H1 (cell line): ENCODE results near the gene HACD1. TPM values are rescaled to one million over a fixed set of nuclear protein-coding genes. Genes with fewer than 3 reads are reported as not detected.

Experiments used
- CTCF ChIA-PET: fragments of 300-600 bp; sonication (Branson Sonifier 250); formaldehyde crosslinking; loops from one replicate; lab custom pipeline; 2021; ENCODE audit not compliant: partially characterized antibody; lab: Charles Lee
- POLR2A ChIA-PET: fragments of 300-600 bp; sonication (Branson Sonifier 250); formaldehyde crosslinking; loops from one replicate; lab custom pipeline; 2021; ENCODE audit warnings: inconsistent platforms; ENCODE audit not compliant: partially characterized antibody; lab: Charles Lee
- DNase-seq, 2 experiments: peaks; one replicate each; pipeline versions ENCODE4 v3.0.0 to v3.0.0-alpha.2; 2010 to 2022; ENCODE audit warnings: low spot score in 2 of 2, low read depth in 1 of 2, mixed read lengths in 1 of 2
- FAIRE-seq: peaks from 2 replicates; lab custom pipeline; 2011; peaks lifted over from hg19 to GRCh38; lab: Jason Lieb, UNC
- H2AFZ ChIP-seq: 2 replicates; pipeline ENCODE4 v1.8.1; 2012; ENCODE audit warnings: low read length, inconsistent platforms
- H2AK5ac ChIP-seq: 2 replicates; pipeline ENCODE4 v1.6.1; 2013; ENCODE audit warnings: low read depth, low read length
- H2BK120ac ChIP-seq: replicated peaks from 2 replicates; pipeline ENCODE3; 2013; ENCODE audit warnings: low read depth, low read length, inconsistent platforms
- H2BK12ac ChIP-seq: 2 replicates; pipeline ENCODE4 v1.6.1; 2013; ENCODE audit warnings: low read depth, low read length
- H2BK15ac ChIP-seq: 2 replicates; pipeline ENCODE4 v1.6.1; 2013; ENCODE audit warnings: low read length
- H2BK20ac ChIP-seq: 2 replicates; pipeline ENCODE4 v1.6.1; 2013; ENCODE audit warnings: low read length
- H2BK5ac ChIP-seq: 2 replicates; pipeline ENCODE4 v1.6.1; 2013; ENCODE audit warnings: low read depth, low read length
- H3K14ac ChIP-seq: 2 replicates; pipeline ENCODE4 v1.6.1; 2013; ENCODE audit warnings: inconsistent platforms; ENCODE audit not compliant: insufficient read length
- H3K18ac ChIP-seq: 2 replicates; pipeline ENCODE4 v1.6.1; 2013; ENCODE audit warnings: low read length; ENCODE audit errors: extremely low read depth
- H3K23ac ChIP-seq: 2 replicates; pipeline ENCODE4 v1.6.1; 2013; ENCODE audit warnings: inconsistent platforms; ENCODE audit not compliant: insufficient read length
- H3K23me2 ChIP-seq: 2 replicates; pipeline ENCODE4 v1.6.1; 2013; ENCODE audit warnings: low read depth, low read length
- H3K27ac ChIP-seq: 2 replicates; pipeline ENCODE4 v1.6.1; 2011; ENCODE audit warnings: low read depth, low read length, inconsistent platforms
- H3K27me3 ChIP-seq, 4 experiments: replicated peaks in 1 of 4; 1 replicate in 1 of 4; 2 replicates in 3 of 4; pipeline versions ENCODE4 v1.6.1 to v1.8.1; 2011 to 2013; ENCODE audit warnings: low read length in 3 of 4, mild to moderate bottlenecking in 3 of 4, inconsistent platforms in 2 of 4, mixed read lengths in 2 of 4, moderate library complexity in 1 of 4; ENCODE audit not compliant: control insufficient read depth in 3 of 4, insufficient read depth in 3 of 4; ENCODE audit errors: extremely low read depth in 1 of 4
- H3K36me3 ChIP-seq, 4 experiments: 2 replicates each; pipeline versions ENCODE4 v1.6.1 to v1.8.1; 2011 to 2013; ENCODE audit warnings: mild to moderate bottlenecking in 4 of 4, low read length in 3 of 4, moderate library complexity in 2 of 4, control low read depth in 1 of 4, inconsistent platforms in 1 of 4; ENCODE audit not compliant: insufficient read depth in 4 of 4, control insufficient read depth in 2 of 4
- H3K4ac ChIP-seq: replicated peaks from 2 replicates; pipeline ENCODE3; 2013; ENCODE audit warnings: low read length, low read depth, mixed read lengths, inconsistent platforms; ENCODE audit not compliant: insufficient read length
- H3K4me1 ChIP-seq, 4 experiments: replicated peaks in 1 of 4; 1 replicate in 1 of 4; 2 replicates in 3 of 4; pipeline versions ENCODE4 v1.6.1 to v1.8.1; 2011 to 2013; ENCODE audit warnings: low read length in 3 of 4, inconsistent platforms in 2 of 4, mixed read lengths in 1 of 4; ENCODE audit not compliant: insufficient read depth in 4 of 4, control insufficient read depth in 3 of 4
- H3K4me2 ChIP-seq, 2 experiments: 2 replicates each; pipeline versions ENCODE4 v1.6.1 to v1.8.1; 2011 to 2013; ENCODE audit warnings: low read depth in 2 of 2, low read length in 2 of 2, control low read depth in 1 of 2, inconsistent platforms in 1 of 2, mild to moderate bottlenecking in 1 of 2; ENCODE audit not compliant: insufficient read depth in 1 of 2
- H3K4me3 ChIP-seq, 4 experiments: fragments of 200-600, 300-600 bp in 1 of 4; sonication (generic), shearing (Covaris generic), sonication (Bioruptor Twin) in 1 of 4; 2 replicates each; pipeline versions ENCODE4 v1.5.1 to v1.8.1; 2011 to 2016; ENCODE audit warnings: low read length in 4 of 4, low read depth in 3 of 4, control low read depth in 2 of 4, inconsistent platforms in 2 of 4, mild to moderate bottlenecking in 2 of 4, mixed read lengths in 1 of 4, moderate library complexity in 1 of 4; ENCODE audit not compliant: insufficient read depth in 2 of 4; ENCODE audit errors: extremely low read depth in 1 of 4
- H3K56ac ChIP-seq: replicated peaks from 2 replicates; pipeline ENCODE3; 2013; ENCODE audit warnings: low read depth, mild to moderate bottlenecking, mixed read lengths, low read length, inconsistent platforms; ENCODE audit not compliant: insufficient read length
- H3K79me1 ChIP-seq: 2 replicates; pipeline ENCODE4 v1.6.1; 2013; ENCODE audit warnings: low read depth, low read length, control low read depth
- H3K79me2 ChIP-seq, 2 experiments: 2 replicates each; pipeline versions ENCODE4 v1.6.1 to v1.8.1; 2012 to 2013; ENCODE audit warnings: low read length in 2 of 2, mild to moderate bottlenecking in 2 of 2, inconsistent platforms in 1 of 2; ENCODE audit not compliant: insufficient read depth in 2 of 2, control insufficient read depth in 1 of 2
- H3K9ac ChIP-seq, 4 experiments: replicated peaks in 1 of 4; 1 replicate in 1 of 4; 2 replicates in 3 of 4; pipeline versions ENCODE4 v1.6.1 to v1.8.1; 2011 to 2013; ENCODE audit warnings: low read depth in 3 of 4, low read length in 3 of 4, control low read depth in 2 of 4, mild to moderate bottlenecking in 2 of 4, moderate library complexity in 2 of 4, inconsistent platforms in 1 of 4; ENCODE audit errors: extremely low read depth in 1 of 4
- H3K9me3 ChIP-seq, 2 experiments: 2 replicates each; pipeline versions ENCODE4 v1.6.1 to v1.8.1; 2012 to 2013; ENCODE audit warnings: mild to moderate bottlenecking in 2 of 2, moderate library complexity in 2 of 2, control low read depth in 1 of 2, inconsistent platforms in 1 of 2, low read depth in 1 of 2, low read length in 1 of 2, mixed read lengths in 1 of 2; ENCODE audit not compliant: insufficient read depth in 2 of 2
- H4K20me1 ChIP-seq, 2 experiments: replicated peaks in 1 of 2; 2 replicates each; pipeline versions ENCODE3 to v1.8.1; 2011 to 2013; ENCODE audit warnings: inconsistent platforms in 2 of 2, low read length in 2 of 2, mild to moderate bottlenecking in 1 of 2; ENCODE audit not compliant: insufficient read depth in 2 of 2, control insufficient read depth in 1 of 2
- H4K5ac ChIP-seq: 2 replicates; pipeline ENCODE4 v1.6.1; 2013; ENCODE audit warnings: low read length, low read depth, mixed read lengths, inconsistent platforms; ENCODE audit not compliant: insufficient read length
- H4K8ac ChIP-seq: 2 replicates; pipeline ENCODE4 v1.8.0; 2013; ENCODE audit warnings: mild to moderate bottlenecking, moderate library complexity, low read length, inconsistent platforms; ENCODE audit not compliant: insufficient read depth; ENCODE audit errors: extremely low read depth
- H4K91ac ChIP-seq: replicated peaks from 2 replicates; pipeline ENCODE3; 2013; ENCODE audit warnings: low read length, mixed read lengths, inconsistent platforms; ENCODE audit not compliant: insufficient read length
- ASH2L ChIP-seq: fragments of 200-600, 300-600 bp; sonication (generic); IDR thresholded peaks from one replicate; pipeline ENCODE4 v1.7.1; 2017; ENCODE audit warnings: low read length
- CHD2 ChIP-seq: IDR thresholded peaks from 2 replicates; pipeline ENCODE4 v1.6.1; 2012; ENCODE audit warnings: low read length, improper control_type of control experiment
- FOSL1 ChIP-seq: IDR thresholded peaks from 2 replicates; pipeline ENCODE4 v1.6.1; 2011; ENCODE audit warnings: mild to moderate bottlenecking, low read depth, low read length, moderate library complexity; ENCODE audit not compliant: insufficient read depth
- HDAC6 ChIP-seq: IDR thresholded peaks from one replicate; pipeline ENCODE4 v1.7.1; 2012; ENCODE audit warnings: low read depth, mild to moderate bottlenecking, inconsistent platforms, low read length, moderate library complexity
- MAFK ChIP-seq: IDR thresholded peaks from 2 replicates; pipeline ENCODE4 v1.6.1; 2012; ENCODE audit warnings: low read depth, mild to moderate bottlenecking, improper control_type of control experiment, low read length
- POLR2A ChIP-seq, 2 experiments: IDR thresholded peaks; 1 replicate in 1 of 2; 2 replicates in 1 of 2; pipeline ENCODE4 v1.6.1; 2011; ENCODE audit warnings: low read depth in 2 of 2, low read length in 2 of 2, mild to moderate bottlenecking in 2 of 2; ENCODE audit errors: control extremely low read depth in 1 of 2
- POU5F1 ChIP-seq: IDR thresholded peaks from 2 replicates; pipeline ENCODE4 v1.6.1; 2011; ENCODE audit warnings: low read depth, mild to moderate bottlenecking, low read length, moderate library complexity
- SIX5 ChIP-seq: IDR thresholded peaks from 2 replicates; pipeline ENCODE4 v1.6.1; 2011; ENCODE audit warnings: mild to moderate bottlenecking, low read depth, low read length
- SRF ChIP-seq: IDR thresholded peaks from 2 replicates; pipeline ENCODE4 v1.6.1; 2011; ENCODE audit warnings: mild to moderate bottlenecking, low read depth, low read length, moderate library complexity
- WGBS, 2 experiments: shearing (Covaris generic) in 1 of 2; methylation state at CpG; one replicate each; pipeline versions ENCODE4 v1.1.6 to v1.1.7; 2013 to 2015; ENCODE audit warnings: low lambda C conversion rate in 2 of 2, mixed read lengths in 2 of 2, inconsistent platforms in 1 of 2, low coverage in 1 of 2, missing lambda C conversion rate in 1 of 2; ENCODE audit not compliant: insufficient replicate concordance in 2 of 2, insufficient coverage in 1 of 2, insufficient read length in 1 of 2; ENCODE audit errors: extremely low coverage in 1 of 2, missing lambda C conversion rate in 1 of 2; 5-methylcytosine and 5-hydroxymethylcytosine counted together
- polyA plus RNA-seq, 7 experiments: library from polyadenylated mRNA; depleted of rRNA in 3 of 7; stranded (reverse) in 5 of 7; unstranded in 2 of 7; fragments of >200 nt in 5 of 7; fragments of 200-250 nt in 2 of 7; gene quantifications; 1 replicate in 5 of 7; 2 replicates in 1 of 7; 4 replicates in 1 of 7; pipeline versions ENCODE4 v1.2.1 to v1.2.3, GENCODE V29; 2011 to 2013; ENCODE audit warnings: missing spikeins in 2 of 7, mixed read lengths in 2 of 7
- total RNA-seq: library from RNA; stranded (reverse); fragmentation: NEBNext Ultra II Directional; extraction: Animal tissue kit (Norgen Biotek cat#: 25700); gene quantifications from 2 replicates; pipeline ENCODE4 v1.2.1, GENCODE V29; 2021
- TF ChIP-seq, protein P1 (sequence below): IDR thresholded peaks from 2 replicates; pipeline ENCODE4 v1.6.1; 2012; ENCODE audit warnings: inconsistent platforms

Gene HACD1
- total and polyA plus RNA-seq, 2 of the 8 experiments (the other 6 are each of a cell fraction or from before 2014, with no cell fraction given): 18.7 to 30.8 TPM

DNA sequence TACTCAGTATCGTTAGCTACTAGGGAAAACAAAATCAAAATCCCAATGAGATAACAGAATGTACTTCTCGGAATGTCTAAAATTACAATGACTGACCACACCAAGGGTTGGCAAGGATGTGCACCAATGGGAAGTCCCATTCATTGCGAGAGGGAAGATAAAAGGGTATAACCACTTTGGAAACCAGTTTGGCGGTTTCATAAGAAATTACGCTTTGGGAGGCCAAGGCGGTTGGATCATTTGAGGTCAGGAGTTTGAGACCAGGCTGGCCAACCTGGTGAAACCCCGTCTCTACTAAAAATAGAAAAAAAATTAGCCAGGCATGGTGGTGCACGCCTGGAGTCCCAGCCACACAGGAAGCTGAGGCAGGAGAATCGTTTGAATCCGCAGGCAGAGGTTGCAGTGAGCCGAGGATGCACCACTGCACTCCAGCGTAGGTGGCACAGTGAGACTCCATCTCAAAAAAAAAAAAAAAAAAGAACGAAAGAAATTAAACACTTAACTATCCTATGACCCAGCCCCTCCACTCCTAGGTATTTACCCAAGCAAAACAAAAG lies 7.6 kb downstream of the HACD1 start:
- no peaks in the 10 kb centered on the region for H3K9me3 ChIP-seq
- H3K79me2 ChIP-seq: no peaks in the 10 kb centered on the region
- H3K4me3 ChIP-seq: no peak overlapping the region
- H3K27me3 ChIP-seq: no peaks in the 10 kb centered on the region
- H4K20me1 ChIP-seq: no peaks in the 10 kb centered on the region
- H3K4ac ChIP-seq: no peak overlapping the region
- H4K5ac ChIP-seq: no peak overlapping the region
- POLR2A ChIA-PET: no interaction called here
- H3K27ac ChIP-seq: no peak overlapping the region
- no peak overlapping the region for H2BK120ac ChIP-seq
- H3K23me2 ChIP-seq: no peaks in the 10 kb centered on the region
- H3K79me1 ChIP-seq: no peaks in the 10 kb centered on the region
- CTCF ChIA-PET: interaction anchor here (1.2 to 1.7 kb wide), 3 partner anchors 238 to 624 kb away, joined by 3 to 5 read pairs (median 4); no protein-coding TSS in a partner anchor
- H3K4me2 ChIP-seq: no peak overlapping the region
- TF ChIP-seq, protein P1, sequence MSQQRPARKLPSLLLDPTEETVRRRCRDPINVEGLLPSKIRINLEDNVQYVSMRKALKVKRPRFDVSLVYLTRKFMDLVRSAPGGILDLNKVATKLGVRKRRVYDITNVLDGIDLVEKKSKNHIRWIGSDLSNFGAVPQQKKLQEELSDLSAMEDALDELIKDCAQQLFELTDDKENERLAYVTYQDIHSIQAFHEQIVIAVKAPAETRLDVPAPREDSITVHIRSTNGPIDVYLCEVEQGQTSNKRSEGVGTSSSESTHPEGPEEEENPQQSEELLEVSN: no peak
- TF ChIP-seq FOSL1 (no peak), POU5F1 (no peak), SIX5 (no peak), CHD2 (no peak), HDAC6 (no peak), ASH2L (no peak), SRF (no peak), MAFK (no peak), POLR2A (IDR thresholded peaks at IDR 0.05; ENCODE audit: control extremely low read depth in 1 of 2, low read depth in 2 of 2, low read length in 2 of 2) (no peak)
- no peak for FAIRE-seq
- H2BK15ac ChIP-seq: no peak overlapping the region
- no peak for DNase-seq
- no peak overlapping the region for H2AK5ac ChIP-seq
- 92% methylated on average over 12 of the region's 13 CpGs; no CpG with 5 or more reads in 1 of the 2 experiments for WGBS, 2 experiments
- H3K23ac ChIP-seq: no peak overlapping the region
- H2BK12ac ChIP-seq: no peak overlapping the region
- H4K91ac ChIP-seq: no peak overlapping the region
- H2AFZ ChIP-seq: no peak overlapping the region
- H3K4me1 ChIP-seq: no peaks in the 10 kb centered on the region
- H2BK20ac ChIP-seq: no peak overlapping the region
- H2BK5ac ChIP-seq: no peak overlapping the region
- H3K36me3 ChIP-seq: no peaks in the 10 kb centered on the region
- no peak overlapping the region for H3K14ac ChIP-seq
- no peak overlapping the region for H3K18ac ChIP-seq
- H3K9ac ChIP-seq: no peak overlapping the region
- H4K8ac ChIP-seq: no peak overlapping the region
- no peak overlapping the region for H3K56ac ChIP-seq
